ENCODE data around the gene EIF4A3.

EIF4A3 gene

DNA sequence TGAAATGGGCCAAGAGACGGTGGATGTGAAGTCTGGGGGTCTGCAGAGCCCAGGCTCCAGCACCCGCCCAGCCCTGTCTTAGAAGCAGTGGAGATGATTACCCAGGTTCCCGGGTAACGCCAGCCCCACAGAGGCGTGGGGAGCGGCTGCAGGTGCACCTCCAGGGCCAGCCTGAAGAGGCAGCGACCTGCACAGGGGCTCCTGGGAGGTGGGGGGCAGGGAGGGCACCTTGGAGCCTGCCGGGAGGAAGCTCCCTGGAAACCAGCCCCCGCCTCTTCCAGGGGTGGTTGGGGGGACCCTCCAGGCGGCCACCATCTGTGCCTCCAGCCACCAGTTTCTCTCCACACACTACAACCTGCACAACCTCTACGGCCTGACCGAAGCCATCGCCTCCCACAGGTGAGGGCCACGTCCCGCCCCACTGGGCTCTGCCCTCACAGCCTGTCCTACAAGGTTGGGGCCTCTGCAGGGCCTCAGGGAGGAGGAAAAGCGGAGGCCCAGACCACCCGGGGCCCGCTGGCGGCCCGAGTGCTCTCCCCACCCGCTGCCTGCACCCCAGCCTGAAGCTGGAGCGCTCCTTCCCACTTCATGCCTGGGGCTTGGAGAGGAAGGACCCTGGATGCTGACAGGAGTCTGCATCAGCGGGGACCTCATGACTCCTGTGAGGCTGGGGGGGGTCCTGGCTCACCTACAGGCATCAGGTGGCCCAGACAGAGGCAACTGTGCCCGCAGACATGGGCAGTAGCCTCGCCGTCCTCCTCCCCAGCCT lies 35.0 kb downstream of the EIF4A3 start:
- DNase-seq: no peak

GRCh38 chr17:80110927-80111701 lies 35.8 kb downstream of the EIF4A3 start:
- no peak for DNase-seq

- no peak for DNase-seq
Observed at GRCh38 chr17:80110447-80110812, 36.5 kb downstream of the EIF4A3 start.

- no peak for DNase-seq
Observed at GRCh38 chr17:80109713-80110446, 37.0 kb downstream of the EIF4A3 start.

DNA sequence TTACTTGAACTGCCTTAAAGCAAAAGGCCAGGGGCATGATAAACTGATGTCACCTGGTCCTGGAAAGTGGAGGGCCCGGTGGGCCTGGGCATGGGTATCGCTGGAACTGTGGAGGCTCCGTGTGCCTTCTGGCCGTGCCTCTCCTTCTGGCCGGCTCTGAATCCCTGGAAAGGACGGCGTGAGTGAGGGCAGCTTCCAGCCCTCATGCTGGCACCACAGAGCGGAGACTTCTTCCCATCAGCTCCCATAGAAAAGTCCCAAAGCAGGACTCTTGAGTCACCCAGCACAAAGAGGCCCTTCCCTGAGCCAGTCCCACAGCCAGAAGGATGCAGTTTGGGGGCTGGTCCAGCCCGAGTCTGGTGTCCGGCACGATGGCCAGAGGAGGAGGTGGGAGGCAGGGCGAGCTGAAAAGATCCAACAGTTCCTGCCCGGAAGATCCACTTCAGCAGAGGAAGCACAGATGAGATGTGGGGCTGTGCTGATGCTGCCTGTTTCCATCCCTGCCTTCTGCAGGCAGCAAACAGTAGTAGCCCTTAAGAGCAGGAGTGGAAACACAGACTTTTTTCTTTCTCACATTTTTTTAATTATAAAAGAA lies 37.8 kb downstream of the EIF4A3 start:
- no peak for DNase-seq

- no peak for DNase-seq
Observed at GRCh38 chr17:80108036-80108971, 38.6 kb downstream of the EIF4A3 start.

DNA sequence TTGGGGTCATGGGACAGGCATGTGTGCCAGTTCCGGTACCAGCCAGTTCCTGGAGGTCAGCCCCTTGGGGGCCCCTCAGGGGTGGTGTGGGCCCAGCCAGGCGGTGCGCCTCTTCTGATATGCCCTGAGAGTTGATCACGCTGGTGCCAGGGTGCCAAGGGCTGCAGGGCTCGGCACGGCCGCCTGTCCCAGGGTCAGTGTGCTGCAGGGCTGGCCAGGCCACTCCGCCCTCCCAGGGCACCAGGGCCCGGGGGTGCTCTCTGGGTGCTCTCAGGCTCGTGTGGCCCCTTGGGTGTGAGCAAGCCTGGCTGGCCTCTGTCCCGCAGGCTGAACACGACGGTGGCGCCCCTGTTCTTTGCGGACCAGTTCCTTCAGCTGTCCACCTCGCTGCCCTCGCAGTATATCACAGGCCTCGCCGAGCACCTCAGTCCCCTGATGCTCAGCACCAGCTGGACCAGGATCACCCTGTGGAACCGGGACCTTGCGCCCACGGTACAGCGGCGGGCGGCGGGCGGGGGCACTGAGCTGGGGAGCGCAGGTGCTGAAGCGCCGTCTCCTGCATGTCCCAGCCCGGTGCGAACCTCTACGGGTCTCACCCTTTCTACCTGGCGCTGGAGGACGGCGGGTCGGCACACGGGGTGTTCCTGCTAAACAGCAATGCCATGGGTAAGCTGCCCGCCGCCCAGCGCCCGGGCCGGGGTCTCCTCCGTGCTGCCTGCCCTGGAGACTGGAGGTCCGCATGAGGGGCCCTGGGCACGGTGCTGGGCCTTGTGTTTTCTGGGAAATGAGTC lies 39.5 kb downstream of the EIF4A3 start:
- DNase-seq: no peak

GRCh38 chr17:80106751-80107150 lies 40.2 kb downstream of the EIF4A3 start:
- no peak for DNase-seq

DNA sequence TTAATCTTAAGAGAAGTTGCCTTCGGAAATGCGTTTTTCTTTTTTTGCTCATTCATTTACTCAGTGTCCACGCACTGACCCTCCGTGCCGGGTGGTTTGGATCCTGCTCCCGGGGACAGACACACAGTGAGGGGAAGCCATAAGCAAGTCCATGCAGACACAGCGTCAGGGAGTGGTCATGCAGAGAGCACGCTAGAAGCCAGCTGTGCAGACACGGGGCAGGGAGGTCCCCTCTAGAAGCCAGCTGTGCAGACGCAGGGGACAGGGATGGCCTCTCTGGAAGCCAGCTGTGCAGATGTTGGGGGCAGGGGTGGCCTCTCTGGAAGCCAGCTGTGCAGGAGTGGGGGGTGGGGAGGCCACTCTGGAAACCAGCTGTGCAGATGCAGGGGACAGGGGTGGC lies 40.8 kb downstream of the EIF4A3 start:
- no peak for DNase-seq

- no peak for DNase-seq
Observed at GRCh38 chr17:80105762-80106161, 41.2 kb downstream of the EIF4A3 start.

DNA sequence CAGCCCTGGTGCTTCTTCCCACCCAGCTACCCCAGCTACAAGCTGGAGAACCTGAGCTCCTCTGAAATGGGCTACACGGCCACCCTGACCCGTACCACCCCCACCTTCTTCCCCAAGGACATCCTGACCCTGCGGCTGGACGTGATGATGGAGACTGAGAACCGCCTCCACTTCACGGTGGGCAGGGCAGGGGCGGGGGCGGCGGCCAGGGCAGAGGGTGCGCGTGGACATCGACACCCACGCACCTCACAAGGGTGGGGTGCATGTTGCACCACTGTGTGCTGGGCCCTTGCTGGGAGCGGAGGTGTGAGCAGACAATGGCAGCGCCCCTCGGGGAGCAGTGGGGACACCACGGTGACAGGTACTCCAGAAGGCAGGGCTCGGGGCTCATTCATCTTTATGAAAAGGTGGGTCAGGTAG lies 42.0 kb downstream of the EIF4A3 start:
- DNase-seq: no peak

DNA sequence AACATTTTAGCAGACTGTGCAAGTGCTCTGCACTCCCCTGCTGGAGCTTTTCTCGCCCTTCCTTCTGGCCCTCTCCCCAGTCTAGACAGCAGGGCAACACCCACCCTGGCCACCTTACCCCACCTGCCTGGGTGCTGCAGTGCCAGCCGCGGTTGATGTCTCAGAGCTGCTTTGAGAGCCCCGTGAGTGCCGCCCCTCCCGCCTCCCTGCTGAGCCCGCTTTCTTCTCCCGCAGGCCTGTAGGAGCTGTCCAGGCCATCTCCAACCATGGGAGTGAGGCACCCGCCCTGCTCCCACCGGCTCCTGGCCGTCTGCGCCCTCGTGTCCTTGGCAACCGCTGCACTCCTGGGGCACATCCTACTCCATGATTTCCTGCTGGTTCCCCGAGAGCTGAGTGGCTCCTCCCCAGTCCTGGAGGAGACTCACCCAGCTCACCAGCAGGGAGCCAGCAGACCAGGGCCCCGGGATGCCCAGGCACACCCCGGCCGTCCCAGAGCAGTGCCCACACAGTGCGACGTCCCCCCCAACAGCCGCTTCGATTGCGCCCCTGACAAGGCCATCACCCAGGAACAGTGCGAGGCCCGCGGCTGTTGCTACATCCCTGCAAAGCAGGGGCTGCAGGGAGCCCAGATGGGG lies 42.5 kb downstream of the EIF4A3 start:
- DNase-seq: no peak

DNA sequence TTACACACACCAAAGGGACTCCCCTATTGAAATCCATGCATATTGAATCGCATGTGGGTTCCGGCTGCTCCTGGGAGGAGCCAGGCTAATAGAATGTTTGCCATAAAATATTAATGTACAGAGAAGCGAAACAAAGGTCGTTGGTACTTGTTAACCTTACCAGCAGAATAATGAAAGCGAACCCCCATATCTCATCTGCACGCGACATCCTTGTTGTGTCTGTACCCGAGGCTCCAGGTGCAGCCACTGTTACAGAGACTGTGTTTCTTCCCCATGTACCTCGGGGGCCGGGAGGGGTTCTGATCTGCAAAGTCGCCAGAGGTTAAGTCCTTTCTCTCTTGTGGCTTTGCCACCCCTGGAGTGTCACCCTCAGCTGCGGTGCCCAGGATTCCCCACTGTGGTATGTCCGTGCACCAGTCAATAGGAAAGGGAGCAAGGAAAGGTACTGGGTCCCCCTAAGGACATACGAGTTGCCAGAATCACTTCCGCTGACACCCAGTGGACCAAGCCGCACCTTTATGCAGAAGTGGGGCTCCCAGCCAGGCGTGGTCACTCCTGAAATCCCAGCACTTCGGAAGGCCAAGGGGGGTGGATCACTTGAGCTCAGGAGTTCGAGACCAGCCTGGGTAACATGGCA lies 43.4 kb downstream of the EIF4A3 start:
- DNase-seq: no peak

GRCh38 chr17:80102664-80103448 lies 44.1 kb downstream of the EIF4A3 start:
- DNase-seq: no peak

- DNase-seq: peak; percentile 25
Observed at GRCh38 chr17:80101946-80102663, 44.8 kb downstream of the EIF4A3 start.

DNA sequence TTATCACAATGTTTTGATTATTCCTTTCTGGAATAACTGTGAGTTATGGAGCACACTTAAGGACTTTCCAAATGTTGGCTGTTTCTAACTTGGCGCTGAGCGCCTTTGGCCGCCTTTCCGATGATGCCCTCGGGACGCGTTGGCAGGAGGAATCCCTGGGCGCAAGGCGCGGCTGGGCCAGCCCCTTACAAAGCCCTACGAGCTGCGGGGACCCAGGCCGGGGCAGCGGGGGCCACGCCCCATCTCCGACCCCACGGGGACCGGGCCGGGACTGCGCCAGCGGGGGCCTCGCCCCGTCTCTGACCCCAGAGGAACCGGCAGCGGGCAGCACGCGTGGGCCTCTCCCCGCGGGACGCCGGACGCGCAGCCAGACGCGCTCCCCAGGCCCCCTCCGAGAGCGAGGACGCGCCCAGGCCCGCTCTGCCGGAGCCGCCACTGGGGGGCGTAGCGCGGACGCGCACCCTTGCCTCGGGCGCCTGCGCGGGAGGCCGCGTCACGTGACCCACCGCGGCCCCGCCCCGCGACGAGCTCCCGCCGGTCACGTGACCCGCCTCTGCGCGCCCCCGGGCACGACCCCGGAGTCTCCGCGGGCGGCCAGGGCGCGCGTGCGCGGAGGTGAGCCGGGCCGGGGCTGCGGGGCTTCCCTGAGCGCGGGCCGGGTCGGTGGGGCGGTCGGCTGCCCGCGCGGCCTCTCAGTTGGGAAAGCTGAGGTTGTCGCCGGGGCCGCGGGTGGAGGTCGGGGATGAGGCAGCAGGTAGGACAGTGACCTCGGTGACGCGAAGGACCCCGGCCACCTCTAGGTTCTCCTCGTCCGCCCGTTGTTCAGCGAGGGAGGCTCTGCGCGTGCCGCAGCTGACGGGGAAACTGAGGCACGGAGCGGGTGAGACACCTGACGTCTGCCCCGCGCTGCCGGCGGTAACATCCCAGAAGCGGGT lies 45.6 kb downstream of the EIF4A3 start, which contains the start of gene GAA:
Gene GAA, plus strand, starts transcription at position 571 of the 935 bp plus-strand sequence. CDS start 3,006 bp downstream, outside the sequence.
- DNase-seq: peak; percentile 77

GRCh38 chr17:80100035-80100323 lies 46.9 kb downstream of the EIF4A3 start:
- DNase-seq: no peak
